ENCODE measurements around the gene ZCWPW1.

GRCh38 chr7:100376066-100376465 lies 52.4 kb downstream of the ZCWPW1 start:
- TF ChIP-seq EZH2 (IDR thresholded peaks at IDR 0.05; ENCODE audit: borderline replicate concordance) (no peak), CTCF (IDR thresholded peaks at IDR 0.05; ENCODE audit: poor library complexity) (no peak), EZH2phosphoT487 (IDR thresholded peaks at IDR 0.05; ENCODE audit: low read depth, severe bottlenecking, unreplicated experiment) (no peak)
